Large intestine (tissue), 3 donors: ENCODE measurements around the gene C16orf87. TPM values are rescaled to one million over a fixed set of nuclear protein-coding genes. Genes with fewer than 3 reads are reported as not detected.

Experiments
- DNase-seq, 2 donors: peaks; one replicate each; pipeline versions ENCODE4 v3.0.0 to v3.0.0-alpha.2; 2013
- H3K27ac ChIP-seq: one replicate; pipeline ENCODE4 v1.5.1; 2013; ENCODE audit warnings: low read length
- H3K27me3 ChIP-seq: 2 replicates; pipeline ENCODE4 v1.6.1; 2013; ENCODE audit warnings: low read length; ENCODE audit not compliant: control insufficient read depth, insufficient read depth
- H3K36me3 ChIP-seq: 2 replicates; pipeline ENCODE4 v1.6.1; 2013; ENCODE audit warnings: low read length; ENCODE audit not compliant: control insufficient read depth, insufficient read depth
- H3K4me1 ChIP-seq: one replicate; pipeline ENCODE4 v1.6.1; 2013; ENCODE audit warnings: low read length; ENCODE audit not compliant: control insufficient read depth, insufficient read depth
- H3K4me3 ChIP-seq: one replicate; pipeline ENCODE4 v1.5.1; 2013; ENCODE audit warnings: low read length
- H3K9me3 ChIP-seq: one replicate; pipeline ENCODE4 v1.6.1; 2013; ENCODE audit warnings: mild to moderate bottlenecking, low read depth, low read length, moderate library complexity; ENCODE audit not compliant: control insufficient read depth
- WGBS: methylation state at CpG from one replicate; pipeline ENCODE4 v1.1.5; 2013; ENCODE audit warnings: low lambda C conversion rate; ENCODE audit not compliant: insufficient coverage; 5-methylcytosine and 5-hydroxymethylcytosine counted together
- polyA plus RNA-seq: library from polyadenylated mRNA; unstranded; fragments of 120-200 nt; gene quantifications from one replicate; pipeline ENCODE4 v1.2.1, GENCODE V29; 2013

The C16orf87 gene
- polyA plus RNA-seq, 1 donor: 26.9 TPM

GRCh38 chr16:46844771-46845170 is 13.8 kb upstream of the C16orf87 start:
- no peak overlapping the region for H3K4me3 ChIP-seq
- H3K4me1 ChIP-seq: no peaks in the 10 kb centered on the region
- peaks cover 14% of the 10 kb centered on the region for H3K27me3 ChIP-seq
- peaks cover 9% of the 10 kb centered on the region for H3K9me3 ChIP-seq
- no CpG with 5 or more reads among the region's 10 CpGs for WGBS
- H3K36me3 ChIP-seq: no peaks in the 10 kb centered on the region
- DNase-seq: no peak
- H3K27ac ChIP-seq: no peak overlapping the region

GRCh38 chr16:46843898-46844642 is 13.1 kb upstream of the C16orf87 start:
- H3K4me3 ChIP-seq: no peak overlapping the region
- peaks cover 9% of the 10 kb centered on the region for H3K9me3 ChIP-seq
- H3K36me3 ChIP-seq: no peaks in the 10 kb centered on the region
- no peak overlapping the region for H3K27ac ChIP-seq
- no CpG with 5 or more reads among the region's 74 CpGs for WGBS
- H3K4me1 ChIP-seq: no peaks in the 10 kb centered on the region
- peak in 1 of 2 donors; percentile 17 for DNase-seq
- H3K27me3 ChIP-seq: peaks cover 14% of the 10 kb centered on the region

- H3K36me3 ChIP-seq: no peaks in the 10 kb centered on the region
Observed at GRCh38 chr16:46842192-46842895, 11.4 kb upstream of the C16orf87 start.

GRCh38 chr16:46839986-46840443 is 9.0 kb upstream of the C16orf87 start:
- H3K27ac ChIP-seq: no peak overlapping the region
- H3K4me3 ChIP-seq: no peak overlapping the region
- peaks cover 14% of the 10 kb centered on the region for H3K27me3 ChIP-seq
- no peak for DNase-seq
- no peaks in the 10 kb centered on the region for H3K36me3 ChIP-seq
- no peaks in the 10 kb centered on the region for H3K4me1 ChIP-seq
- H3K9me3 ChIP-seq: peaks cover 9% of the 10 kb centered on the region
- no CpG with 5 or more reads among the region's 11 CpGs for WGBS

More at GRCh38 chr16:46842192-46842895, 11.4 kb upstream of the C16orf87 start:
- WGBS: no CpG with 5 or more reads among the region's 18 CpGs
- no peak for DNase-seq
- H3K27ac ChIP-seq: no peak overlapping the region
- peaks cover 9% of the 10 kb centered on the region for H3K9me3 ChIP-seq
- H3K27me3 ChIP-seq: peaks cover 14% of the 10 kb centered on the region
- no peaks in the 10 kb centered on the region for H3K4me1 ChIP-seq
- no peak overlapping the region for H3K4me3 ChIP-seq

GRCh38 chr16:46836534-46837530 is 5.9 kb upstream of the C16orf87 start:
- H3K4me1 ChIP-seq: peaks cover 3% of the 10 kb centered on the region
- WGBS: 92% methylated on average over 2 of the region's 6 CpGs
- DNase-seq: no peak
- H3K27ac ChIP-seq: no peak overlapping the region
- no peaks in the 10 kb centered on the region for H3K27me3 ChIP-seq
- no peaks in the 10 kb centered on the region for H3K9me3 ChIP-seq
- no peaks in the 10 kb centered on the region for H3K36me3 ChIP-seq
- no peak overlapping the region for H3K4me3 ChIP-seq

- DNase-seq: peak in 1 of 2 donors; percentile 53
- Histone ChIP-seq H3K4me1 (peaks cover 6% of the 10 kb centered on the region), H3K27ac (no peak overlapping the region), H3K27me3 (no peaks in the 10 kb centered on the region), H3K36me3 (no peaks in the 10 kb centered on the region), H3K4me3 (no peak overlapping the region), H3K9me3 (no peaks in the 10 kb centered on the region)
- WGBS: no CpG with 5 or more reads among the region's 2 CpGs
Observed at GRCh38 chr16:46833460-46833800, 2.5 kb upstream of the C16orf87 start.

GRCh38 chr16:46832757-46833459 is 1.9 kb upstream of the C16orf87 start:
- H3K27me3 ChIP-seq: no peaks in the 10 kb centered on the region
- no peak overlapping the region for H3K4me3 ChIP-seq
- 100% methylated on average over 2 of the region's 7 CpGs for WGBS
- peak; percentile 47 to 50 for DNase-seq
- H3K4me1 ChIP-seq: peaks cover 6% of the 10 kb centered on the region
- H3K9me3 ChIP-seq: no peaks in the 10 kb centered on the region
- H3K27ac ChIP-seq: no peak overlapping the region
- H3K36me3 ChIP-seq: no peaks in the 10 kb centered on the region

GRCh38 chr16:46830417-46830901 is 521 bp downstream of the C16orf87 start:
- Histone ChIP-seq H3K4me1 (peaks cover 6% of the 10 kb centered on the region), H3K36me3 (no peaks in the 10 kb centered on the region), H3K4me3 (peak overlapping the region; percentile 88), H3K27ac (peak overlapping the region; percentile 89), H3K9me3 (no peaks in the 10 kb centered on the region), H3K27me3 (no peaks in the 10 kb centered on the region)
- WGBS: 0% methylated on average over 2 of the region's 45 CpGs
- DNase-seq: no peak

GRCh38 chr16:46828943-46829342 is 2.0 kb downstream of the C16orf87 start:
- Histone ChIP-seq H3K4me3 (peak overlapping the region; percentile 88), H3K4me1 (peaks cover 6% of the 10 kb centered on the region), H3K36me3 (no peaks in the 10 kb centered on the region), H3K27ac (peak overlapping the region; percentile 56), H3K9me3 (no peaks in the 10 kb centered on the region), H3K27me3 (no peaks in the 10 kb centered on the region)
- WGBS: no CpG with 5 or more reads among the region's 2 CpGs
- DNase-seq: no peak
